ENCODE results near the gene TBCD.
"Not testable (repeated sequence)": the region's sequence is repeated elsewhere in the genome, so short reads cannot be mapped to it uniquely, and the experiment has no call there.

TBCD gene

GRCh38 chr17:82767041-82767754 is 15.3 kb downstream of the TBCD start:
- no peak for DNase-seq

DNA sequence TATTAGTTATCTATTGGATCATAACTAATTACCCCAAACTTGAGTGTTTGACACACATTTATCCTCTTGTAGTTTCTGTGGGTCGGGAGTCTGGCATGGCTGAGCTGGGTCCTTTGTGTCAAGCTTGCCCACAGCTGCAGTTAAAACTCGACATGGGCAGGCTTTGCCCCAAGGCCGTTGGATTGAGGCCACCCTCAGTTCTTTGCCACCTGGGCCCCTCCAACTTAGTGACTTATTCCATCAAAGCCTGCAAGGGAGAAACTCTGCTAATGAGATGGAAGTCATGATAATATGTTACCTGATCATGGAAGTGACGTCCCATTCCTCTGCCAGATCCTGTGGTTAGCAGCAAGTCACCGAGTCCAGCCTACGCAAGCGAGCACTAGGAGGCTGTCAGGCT is 17.2 kb downstream of the TBCD start:
- no peak for DNase-seq

- DNase-seq = no peak
These were observed 20.2 kb downstream of the TBCD start for GRCh38 chr17:82772026-82772425.

DNA sequence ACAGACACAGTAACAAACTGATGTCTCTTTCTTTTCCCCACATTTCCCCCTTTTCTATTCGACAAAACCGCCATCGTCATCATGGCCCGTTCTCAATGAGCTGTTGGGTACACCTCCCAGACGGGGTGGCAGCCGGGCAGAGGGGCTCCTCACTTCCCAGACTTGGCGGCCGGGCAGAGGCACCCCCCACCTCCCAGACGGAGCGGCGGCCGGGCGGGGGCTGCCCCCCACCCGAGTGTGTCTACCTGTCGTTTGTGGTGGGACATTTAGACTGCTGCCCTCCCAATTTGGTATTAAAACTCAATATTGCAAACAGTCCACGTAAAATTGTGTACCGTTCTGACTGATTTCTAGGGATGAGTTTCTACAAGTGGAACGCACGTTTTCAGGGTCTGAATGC is 22.6 kb downstream of the TBCD start:
- not testable (repeated sequence) for DNase-seq

DNA sequence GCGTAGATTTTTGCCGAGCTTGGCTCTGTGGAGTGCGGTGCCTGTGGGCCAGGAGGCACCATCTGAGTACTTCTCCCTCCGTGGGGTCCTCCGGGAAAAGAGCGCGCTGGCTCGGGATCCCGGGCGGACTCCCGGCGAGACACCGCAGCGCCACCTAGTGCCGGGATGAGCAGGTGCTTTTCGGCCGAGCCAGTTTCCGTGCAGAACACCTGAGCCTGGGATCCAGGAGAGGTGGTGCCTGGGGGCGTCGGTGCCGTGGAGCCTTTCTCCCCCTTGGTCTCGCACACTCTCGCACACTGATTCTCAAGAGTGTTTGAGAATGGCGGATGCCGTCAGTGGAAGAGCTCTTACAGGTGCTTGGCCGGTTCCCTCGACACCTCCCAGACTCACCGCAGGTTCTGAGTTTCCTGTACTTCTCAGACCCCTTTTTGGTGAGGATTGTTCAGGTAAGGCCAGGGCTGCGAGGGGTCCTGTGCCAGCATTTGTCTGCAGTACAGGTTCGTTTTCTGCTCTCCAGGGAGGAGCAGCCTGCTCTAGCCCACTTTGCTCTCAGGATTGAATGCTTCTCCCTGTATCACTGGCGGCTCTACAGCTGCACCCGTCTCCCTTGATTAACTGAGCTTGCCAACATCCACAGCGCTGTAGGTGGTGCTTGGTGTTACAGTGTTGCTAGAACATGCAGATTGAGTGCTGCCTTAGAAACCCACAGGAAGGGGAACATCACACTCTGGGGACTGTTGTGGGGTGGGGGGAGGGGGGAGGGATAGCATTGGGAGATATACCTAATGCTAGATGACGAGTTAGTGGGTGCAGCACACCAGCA is 23.3 kb downstream of the TBCD start:
- peak; percentile 54 for DNase-seq

DNA sequence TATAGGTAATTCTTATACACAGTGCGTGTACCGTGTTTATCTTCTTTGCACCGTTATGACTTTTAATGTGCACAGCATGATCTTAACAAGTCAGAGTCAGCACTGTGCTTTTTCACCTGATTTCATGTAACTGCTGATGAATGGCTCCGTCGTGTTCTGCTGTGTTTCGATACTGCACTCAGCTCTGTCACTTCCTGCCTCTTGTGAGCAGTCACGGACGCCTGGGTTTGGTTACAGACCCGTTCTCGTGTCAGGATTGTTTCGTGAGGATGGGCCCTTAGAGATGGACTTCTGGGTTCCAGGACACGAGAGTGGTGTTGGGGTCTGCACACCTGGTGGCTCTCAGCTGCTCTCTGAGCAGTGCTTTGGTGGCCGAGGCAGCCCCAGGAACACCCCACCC is 24.6 kb downstream of the TBCD start:
- no peak for DNase-seq

- not testable (repeated sequence) for DNase-seq
These were observed 26.0 kb downstream of the TBCD start for GRCh38 chr17:82777778-82778375.

DNA sequence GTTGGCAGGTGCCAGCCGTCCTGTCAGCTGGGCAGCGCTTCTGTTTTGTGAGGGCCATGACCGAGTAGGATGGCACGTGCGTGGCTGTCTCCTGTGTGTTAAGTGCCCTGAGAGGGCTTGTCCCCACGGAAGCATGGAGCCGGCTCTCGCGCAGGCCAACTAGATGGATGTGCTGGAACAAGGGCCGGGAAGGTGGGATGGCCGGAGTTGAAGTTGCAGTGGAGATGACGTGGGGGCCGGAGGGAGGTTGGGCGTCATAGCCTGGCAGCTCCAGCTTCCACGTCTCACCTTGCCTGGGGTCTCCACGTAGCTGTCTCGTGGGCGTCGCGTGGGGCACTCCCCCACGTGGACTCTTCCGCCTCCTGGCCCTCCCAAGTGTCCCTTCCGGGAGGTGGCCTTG is 27.7 kb downstream of the TBCD start:
- no peak for DNase-seq

GRCh38 chr17:82780195-82780594 is 28.3 kb downstream of the TBCD start:
- DNase-seq = no peak

- DNase-seq = no peak
These were observed 29.4 kb downstream of the TBCD start for GRCh38 chr17:82780971-82781893.

DNA sequence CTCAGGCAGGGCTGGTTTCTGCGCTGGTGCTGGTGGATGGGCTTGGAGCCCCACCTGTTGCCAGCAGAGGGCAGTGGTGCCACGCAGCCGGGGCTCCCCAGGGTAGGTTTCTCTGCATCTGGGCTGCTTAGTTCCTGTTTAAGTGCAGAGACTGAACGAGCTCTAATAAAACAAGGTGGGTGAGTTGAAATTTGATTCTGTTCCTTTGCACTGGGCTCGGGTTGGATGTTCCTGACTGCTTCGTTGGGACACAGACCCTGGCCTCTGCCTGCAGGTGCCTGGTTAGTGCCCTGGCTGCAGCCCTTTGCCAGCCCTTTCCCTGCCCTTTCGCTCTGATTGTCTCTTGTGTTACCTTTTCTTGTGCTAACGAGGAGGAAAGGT is 30.0 kb downstream of the TBCD start:
- peak; percentile 87 for DNase-seq

- no peak for DNase-seq
These were observed 30.9 kb downstream of the TBCD start for GRCh38 chr17:82782657-82783207.

- no peak for DNase-seq
These were observed 31.6 kb downstream of the TBCD start for GRCh38 chr17:82783498-82783897.

GRCh38 chr17:82785581-82785980 is 33.7 kb downstream of the TBCD start:
- DNase-seq = not testable (repeated sequence)

DNA sequence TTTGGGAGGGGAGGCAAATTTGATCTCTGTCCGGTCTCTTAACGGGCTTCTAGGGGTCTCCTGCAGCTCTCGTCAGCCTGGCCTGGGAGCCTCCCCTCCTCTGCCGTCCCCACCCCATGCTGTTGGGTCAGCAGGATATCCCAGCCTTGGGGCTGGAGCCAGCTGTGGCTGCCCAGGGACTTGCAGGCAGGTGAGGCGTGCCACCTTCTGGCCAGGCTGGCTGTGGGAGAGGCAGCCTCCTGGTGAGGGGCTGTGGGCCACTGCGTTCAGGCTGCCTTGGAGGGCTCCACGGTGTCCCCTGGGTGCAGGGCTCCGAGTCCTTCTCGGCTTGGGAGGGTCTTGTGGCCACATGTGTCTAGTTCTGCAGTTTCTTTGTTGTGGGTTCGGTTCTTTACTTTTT is 34.6 kb downstream of the TBCD start:
- no peak for DNase-seq

DNA sequence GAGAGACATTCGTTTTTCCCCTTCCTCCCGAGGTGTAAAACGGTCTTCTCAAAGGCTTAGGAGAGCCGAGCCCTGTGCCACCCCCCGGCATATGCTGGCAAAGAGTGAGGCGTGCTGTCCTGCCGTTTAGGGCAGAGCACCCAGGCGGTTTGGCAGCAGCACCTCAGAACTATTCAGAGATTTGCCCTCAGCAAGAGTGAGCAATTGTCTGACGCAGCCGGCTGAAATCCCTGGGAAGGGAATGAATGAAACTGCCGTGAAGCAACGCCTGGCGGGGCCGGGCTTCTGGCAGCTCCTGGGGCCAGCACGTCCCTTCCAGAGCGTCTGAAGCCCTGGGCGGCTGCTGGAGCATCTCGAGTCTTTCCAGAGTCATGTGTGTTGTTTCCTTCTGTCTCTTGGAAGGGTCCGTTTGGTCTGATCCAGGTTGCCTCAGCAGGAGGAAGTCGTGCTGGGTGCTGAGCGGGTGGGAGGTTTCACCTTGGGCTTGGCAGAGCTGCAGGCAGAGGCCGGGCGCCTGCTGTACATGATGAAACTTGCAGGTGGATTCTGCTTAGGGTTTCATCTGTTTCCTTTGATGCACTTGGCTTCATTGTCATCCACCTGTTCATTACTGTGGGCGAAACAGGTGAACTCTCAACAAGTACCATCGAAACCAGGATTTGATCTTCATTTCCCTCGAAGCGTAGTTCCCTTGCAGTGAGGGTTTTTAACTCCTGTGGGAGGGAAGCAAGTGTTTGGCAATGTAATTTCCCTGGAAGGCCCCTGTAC is 35.4 kb downstream of the TBCD start:
- DNase-seq = no peak

GRCh38 chr17:82788206-82789001 is 36.5 kb downstream of the TBCD start:
- no peak for DNase-seq

GRCh38 chr17:82789051-82789592 is 37.3 kb downstream of the TBCD start:
- no peak for DNase-seq

DNA sequence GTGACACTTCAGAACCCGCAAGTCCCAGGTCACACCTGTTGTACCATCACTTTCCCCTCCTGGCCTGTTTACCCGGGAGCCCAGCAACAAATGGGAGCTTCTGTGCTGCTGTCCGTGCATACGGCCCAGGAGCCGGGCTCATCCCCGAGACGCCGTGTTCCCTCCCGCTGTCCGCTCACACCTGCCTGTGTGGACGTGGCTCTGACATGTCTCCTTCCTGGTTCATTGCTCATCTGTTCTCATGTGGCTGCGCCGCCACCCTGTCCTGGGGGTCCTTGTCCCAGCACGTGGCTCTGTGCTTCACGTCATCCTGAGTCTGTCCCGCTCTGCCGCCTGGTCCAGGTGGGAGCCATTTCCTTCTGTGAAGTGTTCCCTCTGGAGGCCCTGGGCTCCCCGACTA is 37.9 kb downstream of the TBCD start:
- DNase-seq = no peak

GRCh38 chr17:82790391-82790790 is 38.5 kb downstream of the TBCD start:
- DNase-seq = no peak

DNA sequence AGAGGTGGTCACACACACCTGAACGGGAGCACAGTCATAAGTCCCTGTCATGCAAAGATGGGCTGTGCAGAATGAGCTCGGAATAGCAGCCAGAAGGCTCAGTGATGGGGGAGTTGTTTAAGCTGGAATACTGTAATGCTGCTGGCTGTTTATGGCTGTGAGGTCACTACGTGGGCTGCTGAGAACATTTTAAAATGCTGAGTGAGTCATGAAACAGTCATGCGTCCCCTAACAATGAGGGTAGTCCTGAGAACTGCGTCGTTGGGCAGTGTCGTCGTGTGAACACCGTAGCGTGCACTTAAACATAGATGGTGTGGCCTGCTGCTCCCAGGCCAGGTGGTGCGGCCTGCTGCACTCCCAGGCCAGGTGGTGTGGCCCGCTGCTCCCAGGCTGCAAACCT is 39.7 kb downstream of the TBCD start:
- no peak for DNase-seq

Measured in activated CD8-positive, alpha-beta memory T cell treated with anti-CD3 and anti-CD28 coated beads, Interleukin-2, amount 50 U/mL, for 4 hours (primary cell).